ENCODE measurements around the gene PRAC1. TPM values are rescaled to one million over a fixed set of nuclear protein-coding genes. Genes with fewer than 3 reads are reported as not detected.

The PRAC1 gene
- total and polyA plus RNA-seq, 2 of the 8 experiments (the other 6 are each of a cell fraction or from before 2014, with no cell fraction given): not detected

GRCh38 chr17:48754500-48755261 lies 32.4 kb upstream of the PRAC1 start (continued):
- no peak for TF ChIP-seq KDM1A (IDR thresholded peaks at IDR 0.05; ENCODE audit: borderline replicate concordance, low read length)
- TF ChIP-seq CTBP2 (IDR thresholded peaks at IDR 0.05; ENCODE audit: borderline replicate concordance, insufficient read depth, insufficient read length, low read length): no peak
- peak; percentile 74; the same call in 1 of the 2 replicates for TF ChIP-seq GABPA (IDR thresholded peaks at IDR 0.05; ENCODE audit: borderline replicate concordance, insufficient read depth, low read length)
- TF ChIP-seq TAF1 (IDR thresholded peaks at IDR 0.05; ENCODE audit: low read depth, low read length): no peak
- TF ChIP-seq FOSL1 (IDR thresholded peaks at IDR 0.05; ENCODE audit: insufficient read depth, low read depth, low read length): no peak
- no peak for TF ChIP-seq TBP (IDR thresholded peaks at IDR 0.05; ENCODE audit: low read depth, low read length)
- TF ChIP-seq KDM4A (IDR thresholded peaks at IDR 0.05; ENCODE audit: low read depth, low read length, severe bottlenecking): no peak
